ENCODE data around the gene STEEP1.
A peak's percentile ranks its signal among the peaks of the same experiment; 100 is the strongest.

Gene STEEP1

GRCh38 chrX:119602701-119603255 is 37.6 kb upstream of the STEEP1 start:
- H3K4me3 ChIP-seq (ENCODE audit: low read depth, low read length), result no peak overlapping the region
- no peak for TF ChIP-seq CTCF (IDR thresholded peaks at IDR 0.05; ENCODE audit: insufficient read depth, low read depth, low read length, missing control alignments)

GRCh38 chrX:119589810-119590209 is 24.6 kb upstream of the STEEP1 start:
- no peak for TF ChIP-seq CTCF (IDR thresholded peaks at IDR 0.05; ENCODE audit: insufficient read depth, low read depth, low read length, missing control alignments)
- no peak for DNase-seq (ENCODE audit: low read depth)

More at GRCh38 chrX:119602701-119603255, 37.6 kb upstream of the STEEP1 start:
- DNase-seq (ENCODE audit: low read depth), result no peak

GRCh38 chrX:119583431-119584059 is 18.3 kb upstream of the STEEP1 start:
- no peak overlapping the region for H3K4me3 ChIP-seq (ENCODE audit: low read depth, low read length)
- no peak for DNase-seq (ENCODE audit: low read depth)
- no peak for TF ChIP-seq CTCF (IDR thresholded peaks at IDR 0.05; ENCODE audit: insufficient read depth, low read depth, low read length, missing control alignments)

More at GRCh38 chrX:119589810-119590209, 24.6 kb upstream of the STEEP1 start:
- no peak overlapping the region for H3K4me3 ChIP-seq (ENCODE audit: low read depth, low read length)

GRCh38 chrX:119579414-119579813 is 14.2 kb upstream of the STEEP1 start:
- no peak overlapping the region for H3K4me3 ChIP-seq (ENCODE audit: low read depth, low read length)
- no peak for TF ChIP-seq CTCF (IDR thresholded peaks at IDR 0.05; ENCODE audit: insufficient read depth, low read depth, low read length, missing control alignments)
- no peak for DNase-seq (ENCODE audit: low read depth)

GRCh38 chrX:119574394-119575266 is 9.4 kb upstream of the STEEP1 start, which contains the start of gene UBE2A:
Gene UBE2A, plus strand, starts transcription at chrX:119574563. Its CDS starts 149 bp downstream, at chrX:119574712.
- TF ChIP-seq CTCF (IDR thresholded peaks at IDR 0.05; ENCODE audit: insufficient read depth, low read depth, low read length, missing control alignments), result no peak
- peak; percentile 96 for DNase-seq (ENCODE audit: low read depth)
- H3K4me3 ChIP-seq (ENCODE audit: low read depth, low read length), result peak within 1 kb of the TSS; percentile 74

- peak overlapping the region; percentile 74 for H3K4me3 ChIP-seq (ENCODE audit: low read depth, low read length)
- peak; percentile 30 for DNase-seq (ENCODE audit: low read depth)
- no peak for TF ChIP-seq CTCF (IDR thresholded peaks at IDR 0.05; ENCODE audit: insufficient read depth, low read depth, low read length, missing control alignments)
These were observed 8.7 kb upstream of the STEEP1 start for GRCh38 chrX:119573840-119574393.

All from GM12865 (cell line).